HG02870 (cell line): ENCODE measurements around the gene CCDC201.
"Not testable (repeated sequence)": the region's sequence is repeated elsewhere in the genome, so short reads cannot be mapped to it uniquely, and the experiment has no call there.

Experiments used
- ATAC-seq: cut with Tn5 transposase; IDR thresholded peaks from one replicate; pipeline ENCODE4 v1.9.1; 2021; ENCODE audit warnings: mild to moderate bottlenecking, moderate library complexity; ENCODE audit not compliant: unreplicated experiment

Gene CCDC201

DNA sequence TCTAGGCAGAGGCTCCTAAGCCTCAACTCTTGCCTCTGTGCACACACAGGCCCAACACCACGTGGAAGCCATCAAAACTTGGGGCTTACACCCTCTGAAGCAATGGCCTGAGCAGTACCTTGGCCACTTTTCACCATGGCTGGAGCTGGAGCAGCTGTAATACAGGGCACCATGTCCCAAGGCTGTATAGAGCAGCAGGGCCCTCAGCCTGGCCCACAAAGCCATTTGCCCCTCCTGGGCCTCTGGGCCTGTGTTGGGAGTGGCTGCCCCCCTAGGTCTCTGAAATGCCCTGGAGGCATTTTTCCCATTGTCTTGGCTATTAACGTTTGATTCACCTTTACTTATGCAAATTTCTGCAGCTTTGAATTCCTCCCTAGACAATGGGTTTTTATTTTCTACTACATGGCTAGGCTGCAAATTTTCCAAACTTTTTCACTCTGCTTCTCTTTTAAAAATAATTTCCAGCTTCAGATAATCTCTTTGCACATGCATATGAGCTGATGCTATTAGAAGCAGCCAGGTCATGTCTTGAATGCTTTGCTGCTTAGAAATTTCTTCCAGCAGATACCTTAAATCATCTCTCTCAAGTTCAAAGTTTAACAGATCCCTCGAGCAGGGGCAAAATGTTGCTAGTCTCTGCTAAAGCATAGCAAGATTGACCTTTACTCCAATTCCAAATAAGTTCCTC lies 5.7 kb upstream of the CCDC201 start:
- no peak for ATAC-seq

DNA sequence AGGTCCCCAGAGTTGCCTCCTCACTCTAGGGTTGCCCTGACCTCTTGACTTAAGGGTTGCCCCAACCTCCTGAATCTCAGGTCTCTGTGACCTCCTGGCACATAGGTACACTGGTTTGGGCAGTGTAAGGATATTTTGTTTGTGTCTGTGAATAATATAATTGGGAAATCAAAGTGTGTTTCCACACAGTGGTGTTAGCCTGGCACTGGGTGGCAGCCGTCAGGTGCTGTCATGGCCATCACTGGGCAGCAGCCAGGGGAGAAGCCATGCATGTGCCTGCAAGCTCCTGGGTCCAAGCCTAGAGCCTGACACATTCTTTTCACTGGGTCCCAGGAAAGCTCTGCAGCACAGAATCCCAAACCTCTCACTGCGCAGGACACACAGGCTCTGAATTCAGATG lies 3.6 kb upstream of the CCDC201 start:
- no peak for ATAC-seq

DNA sequence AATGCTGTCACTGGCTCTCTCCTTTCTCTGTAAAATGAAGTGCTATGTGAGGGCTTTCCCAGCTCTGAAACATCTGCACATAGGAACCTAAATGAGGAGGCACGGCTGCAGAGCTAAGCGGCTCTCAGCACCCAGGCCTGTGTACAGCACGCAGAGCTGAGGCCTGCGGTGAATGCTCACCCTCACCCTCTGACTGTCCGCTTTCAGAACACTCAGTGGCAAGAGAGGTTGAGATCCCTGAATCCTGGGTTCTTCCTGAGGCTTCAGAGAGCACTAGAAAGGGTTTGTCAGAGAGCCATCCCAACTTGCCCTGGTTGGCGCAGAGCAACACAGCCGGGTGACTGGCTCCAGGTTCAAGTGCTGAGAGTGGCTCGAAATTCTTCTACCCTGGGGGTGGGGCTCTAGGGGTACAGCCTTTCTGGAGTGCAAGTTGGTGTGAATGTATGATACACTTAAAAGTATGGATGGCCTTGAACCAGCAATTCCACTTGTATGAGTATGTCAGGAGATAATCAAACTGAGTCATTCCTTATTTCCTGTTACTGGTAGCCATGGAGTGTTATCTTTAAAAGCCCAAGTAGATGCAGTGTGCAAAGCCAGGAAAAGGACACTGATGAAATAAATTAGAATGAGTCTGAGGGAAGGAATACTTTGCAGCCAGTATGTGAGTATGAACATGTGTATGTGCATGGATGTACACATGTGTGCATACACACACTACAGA lies 1.7 kb upstream of the CCDC201 start:
- ATAC-seq: no peak

DNA sequence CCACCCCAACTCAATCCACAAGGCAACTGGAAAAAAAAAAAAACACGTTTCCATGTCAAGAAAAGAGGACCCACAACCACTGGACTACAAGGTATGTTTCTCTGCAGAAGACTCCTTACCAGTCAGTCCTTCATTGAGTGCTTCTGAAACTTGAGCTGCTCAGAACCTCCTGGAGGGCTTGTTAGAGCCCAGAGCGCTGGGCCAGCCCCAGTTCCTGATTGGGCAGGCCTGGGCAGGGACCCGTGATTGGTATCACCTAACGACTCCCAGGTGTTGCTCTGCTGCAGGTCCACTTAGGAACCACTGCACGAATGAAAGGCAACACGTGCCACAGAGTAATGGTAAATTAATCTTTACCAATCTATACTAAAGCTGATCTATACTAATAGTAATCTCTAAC lies 473 bp upstream of the CCDC201 start:
- ATAC-seq: no peak

DNA sequence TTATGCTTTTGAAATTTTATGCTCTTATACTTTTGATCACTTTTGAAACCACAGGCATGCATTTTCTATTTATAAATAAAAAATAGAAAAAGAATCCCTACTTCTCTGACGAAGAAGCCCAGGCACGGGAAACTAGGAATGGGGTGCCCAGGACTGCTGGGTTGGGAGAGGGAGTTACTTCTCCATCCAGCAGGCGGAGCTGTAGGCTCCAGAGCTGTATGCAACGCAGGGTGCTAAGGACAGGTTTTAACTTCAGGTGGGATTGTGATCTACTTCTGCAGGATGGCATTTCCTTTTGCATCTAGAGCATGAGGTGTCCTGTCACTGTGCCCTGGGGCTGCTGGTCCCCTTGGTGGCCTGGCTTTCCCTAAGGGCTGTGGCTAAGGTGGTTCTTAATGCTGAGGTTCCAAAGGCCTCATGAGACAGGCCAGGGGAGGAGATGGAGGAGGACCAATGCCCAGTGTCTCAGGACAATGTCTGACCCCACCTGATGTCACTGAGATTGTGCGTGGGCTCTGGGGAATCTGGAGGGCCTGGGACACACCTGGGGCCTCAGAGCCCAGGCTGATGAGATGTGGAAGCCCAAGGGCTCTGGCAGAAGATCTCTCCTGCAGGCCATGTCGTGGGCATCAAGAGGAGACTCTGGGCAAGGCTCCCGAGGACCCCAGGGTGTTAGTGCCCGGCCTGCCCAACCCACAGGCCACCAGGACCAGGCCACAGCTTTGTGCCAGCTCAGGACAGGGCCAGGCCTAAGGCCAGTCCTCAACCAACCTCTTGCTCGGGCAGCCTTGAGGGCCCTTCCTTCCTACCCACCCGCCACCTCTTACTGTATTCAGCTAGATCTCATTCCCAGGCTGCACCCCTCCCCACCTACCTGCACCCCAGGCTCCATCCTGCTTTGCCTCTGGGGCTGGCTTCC lies 507 bp downstream of the CCDC201 start:
- no peak for ATAC-seq

DNA sequence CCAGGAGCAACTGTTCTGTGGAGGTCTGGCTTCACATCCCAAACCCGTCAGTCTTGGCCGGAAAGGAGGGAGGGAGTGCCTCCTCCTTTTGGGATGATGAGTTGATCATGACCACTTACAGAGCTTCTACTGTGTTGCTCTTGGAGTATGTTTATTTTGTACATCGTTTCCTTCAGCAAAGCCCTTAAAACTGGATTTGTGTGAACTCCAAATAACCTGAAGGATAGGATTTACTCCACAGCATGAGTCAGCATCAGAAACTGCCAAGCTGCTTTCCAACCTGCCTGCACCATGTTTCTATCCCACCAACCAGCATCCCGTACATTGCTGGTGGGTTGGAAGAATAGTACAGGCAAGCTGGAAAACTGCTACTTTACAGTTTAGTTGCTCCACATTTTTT lies 3.5 kb downstream of the CCDC201 start:
- ATAC-seq: no peak

DNA sequence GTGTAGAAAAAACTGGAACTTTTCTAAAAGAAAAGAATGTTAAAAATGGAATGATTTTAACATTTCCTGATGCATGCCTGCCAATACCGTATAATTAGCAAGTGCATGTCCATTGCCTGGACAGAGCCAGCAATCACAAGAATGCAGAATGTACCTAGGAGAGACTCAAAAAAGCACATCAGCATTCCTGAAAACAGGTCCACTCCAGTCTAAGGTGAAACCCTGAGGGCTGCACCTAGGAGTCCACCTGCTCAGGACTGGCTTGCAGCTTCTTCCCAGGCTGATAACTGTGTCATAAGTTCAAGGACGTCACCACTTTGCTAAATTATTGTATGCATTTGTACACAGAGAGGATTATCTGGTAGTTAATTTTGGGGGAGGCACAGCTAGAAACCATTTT lies 5.4 kb downstream of the CCDC201 start:
- ATAC-seq: no peak

DNA sequence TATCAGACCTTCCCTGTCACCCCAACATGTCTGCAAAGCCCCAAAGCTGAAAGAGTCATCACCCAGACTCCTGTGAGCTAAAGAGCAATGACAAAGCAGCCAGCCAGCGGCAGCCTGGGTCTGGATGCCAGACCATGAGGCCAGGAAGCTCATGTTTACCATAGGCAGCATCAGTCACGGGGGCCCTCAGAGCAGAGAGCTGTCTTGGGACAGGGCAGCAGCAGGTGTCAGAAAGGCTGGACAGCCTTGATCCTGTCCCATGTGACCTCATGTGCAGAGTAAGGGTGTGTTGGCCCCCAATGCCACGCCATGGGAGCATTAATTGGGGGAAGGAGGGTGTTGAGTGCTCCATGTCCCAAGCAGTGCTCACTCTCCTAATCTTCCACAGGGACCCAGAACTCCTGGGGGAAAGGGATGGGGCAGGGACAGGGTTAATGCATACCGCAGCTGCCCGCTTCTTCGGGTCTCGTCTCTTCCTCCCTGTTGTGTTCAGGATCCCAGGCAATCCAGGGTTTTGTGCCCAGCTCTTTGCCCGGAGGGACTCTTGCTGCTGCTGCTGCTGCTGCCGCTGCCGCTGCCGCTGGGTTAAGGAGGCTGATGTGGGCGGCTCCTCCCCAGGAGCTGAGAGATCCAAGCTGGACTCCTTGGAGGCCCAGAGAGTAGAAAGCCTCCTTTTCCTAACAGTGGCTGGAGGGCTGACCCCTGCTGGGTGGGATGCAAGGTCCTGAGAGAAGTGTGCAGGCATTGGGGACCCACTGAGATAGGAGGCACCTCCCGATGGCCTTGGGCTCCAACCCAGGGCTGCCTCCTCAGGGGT lies 7.1 kb downstream of the CCDC201 start:
- no peak for ATAC-seq

DNA sequence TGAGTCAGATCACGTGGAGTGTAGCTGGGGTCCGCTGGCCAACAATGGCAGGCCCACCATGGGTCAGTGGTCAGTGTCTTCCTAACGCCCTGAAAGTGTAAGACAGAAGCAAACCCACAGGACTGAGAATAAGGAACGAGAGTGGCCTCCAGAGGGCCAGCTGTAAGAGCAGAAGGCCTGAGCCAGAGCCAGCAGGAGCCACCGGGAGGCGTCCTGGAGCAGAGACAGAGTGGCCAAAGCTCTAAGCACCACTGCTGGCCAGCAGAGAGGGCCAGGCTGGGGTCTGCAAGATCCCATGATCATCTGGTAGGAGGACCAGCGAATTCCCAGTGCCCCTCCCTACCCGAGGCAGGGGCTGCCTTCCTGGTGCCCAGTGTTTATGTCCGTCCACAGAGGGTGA lies 9.2 kb downstream of the CCDC201 start:
- ATAC-seq: no peak

DNA sequence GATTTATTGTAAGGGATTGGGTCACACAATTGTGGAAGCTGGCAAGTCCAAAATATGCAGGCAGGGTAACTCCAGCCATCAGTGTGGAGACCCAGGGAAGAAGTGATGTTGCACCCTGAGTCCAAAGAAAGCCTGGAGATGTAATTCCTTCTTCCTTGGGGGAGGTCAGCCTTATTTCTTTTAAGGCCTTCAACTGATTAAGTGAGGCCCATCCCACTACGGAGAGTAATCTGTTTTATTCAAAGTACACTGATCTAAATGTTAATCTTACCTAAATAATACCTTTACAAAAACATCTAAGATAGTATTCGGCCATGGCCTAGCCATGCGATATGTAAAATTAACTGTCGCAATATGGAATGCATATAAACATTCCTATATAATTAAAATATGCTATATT lies 16.0 kb downstream of the CCDC201 start:
- not testable (repeated sequence) for ATAC-seq

DNA sequence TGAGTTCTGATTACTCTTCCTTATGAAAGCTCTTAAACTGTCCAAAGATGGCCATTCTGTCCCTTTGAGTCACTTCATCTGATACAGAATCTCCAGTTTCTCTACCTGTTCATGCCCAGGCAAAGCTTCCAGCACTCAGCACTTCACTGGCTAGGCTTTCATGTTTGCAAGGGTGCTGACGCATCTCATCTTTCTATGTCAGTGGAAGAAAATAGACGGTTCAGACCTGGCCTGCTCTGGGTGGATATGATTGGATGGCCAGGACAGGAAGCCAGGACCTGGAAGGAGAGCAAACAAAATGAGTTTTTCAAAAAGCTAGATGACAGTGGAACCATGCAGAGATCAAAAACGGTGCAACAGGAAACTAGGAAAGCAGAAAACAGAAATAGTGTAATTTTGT lies 17.2 kb downstream of the CCDC201 start:
- ATAC-seq: not testable (repeated sequence)

DNA sequence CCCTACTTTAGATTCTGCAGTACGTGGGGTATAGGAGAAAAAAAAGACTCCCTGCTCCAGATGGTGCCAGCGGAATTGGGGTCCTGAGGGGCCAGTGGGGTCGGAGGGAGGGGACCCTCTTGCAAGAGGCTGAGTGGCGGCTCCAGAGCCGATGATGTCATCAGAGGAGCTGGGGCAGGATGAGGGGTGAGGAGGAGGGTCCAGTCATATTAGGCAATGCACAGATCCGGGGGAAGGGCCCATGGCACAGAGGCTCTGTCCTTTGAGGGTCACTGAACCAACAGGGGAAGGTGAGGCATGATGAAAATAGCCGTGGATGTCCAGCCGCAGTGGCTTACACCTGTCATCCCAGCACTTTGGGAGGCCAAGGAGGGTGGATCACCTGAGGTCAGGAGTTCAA lies 19.4 kb downstream of the CCDC201 start:
- not testable (repeated sequence) for ATAC-seq

DNA sequence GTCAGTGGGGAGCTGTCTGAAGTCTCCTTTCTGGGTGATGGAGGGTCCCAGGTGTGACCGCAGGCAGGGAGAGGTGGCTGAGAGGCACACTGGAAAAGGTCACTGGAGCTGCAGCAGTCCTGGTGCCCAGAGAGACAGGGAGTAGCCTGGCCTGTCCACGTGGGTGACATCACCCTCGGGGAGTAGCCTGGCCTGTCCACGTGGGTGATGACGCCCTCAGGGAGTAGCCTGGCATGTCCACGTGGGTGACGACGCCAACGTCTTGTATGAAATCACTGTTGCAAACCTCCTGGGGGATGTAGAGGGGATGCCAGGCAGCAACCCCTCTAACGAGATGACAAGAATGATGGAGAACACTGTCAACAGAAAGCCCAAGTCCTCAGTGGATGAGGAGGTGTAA lies 19.9 kb downstream of the CCDC201 start:
- not testable (repeated sequence) for ATAC-seq

DNA sequence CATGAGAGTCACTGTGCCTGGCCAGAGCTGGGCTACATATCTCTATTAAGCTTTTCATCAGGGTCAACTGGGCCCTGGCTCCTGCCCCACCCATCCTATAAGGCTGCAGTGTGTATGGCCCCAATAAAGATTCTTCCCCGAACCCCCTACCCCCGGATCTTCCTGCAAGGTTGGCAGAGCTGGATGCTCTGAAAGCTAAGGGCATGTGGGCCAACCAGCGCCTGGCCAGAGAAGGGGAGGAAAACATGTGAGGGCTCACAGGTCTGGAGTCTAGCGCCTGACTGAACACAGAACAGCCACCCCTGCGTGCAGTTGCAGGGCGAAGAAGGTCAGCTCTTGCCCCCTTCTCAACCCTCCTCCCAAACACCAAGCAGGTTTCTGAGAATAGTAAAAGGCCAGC lies 24.1 kb downstream of the CCDC201 start:
- ATAC-seq: not testable (repeated sequence)

DNA sequence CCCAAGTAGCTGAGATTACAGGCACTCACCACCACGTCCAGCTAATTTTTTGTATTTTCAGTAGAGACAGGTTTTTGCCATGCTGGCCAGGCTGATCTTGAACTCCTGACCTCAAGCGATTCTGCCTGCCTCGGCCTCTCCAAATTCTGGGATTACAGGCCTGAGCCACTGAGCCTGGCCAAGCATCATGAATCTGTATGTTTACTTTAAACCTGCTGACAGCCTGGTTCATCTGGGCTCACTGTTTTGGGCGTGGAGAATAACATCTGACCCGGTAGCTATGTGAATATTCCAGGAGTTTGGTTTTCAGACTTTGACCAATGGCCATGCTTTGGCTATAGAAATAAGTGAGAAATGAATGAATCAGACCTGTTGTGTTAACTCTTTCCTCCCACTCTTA lies 26.3 kb downstream of the CCDC201 start:
- not testable (repeated sequence) for ATAC-seq

DNA sequence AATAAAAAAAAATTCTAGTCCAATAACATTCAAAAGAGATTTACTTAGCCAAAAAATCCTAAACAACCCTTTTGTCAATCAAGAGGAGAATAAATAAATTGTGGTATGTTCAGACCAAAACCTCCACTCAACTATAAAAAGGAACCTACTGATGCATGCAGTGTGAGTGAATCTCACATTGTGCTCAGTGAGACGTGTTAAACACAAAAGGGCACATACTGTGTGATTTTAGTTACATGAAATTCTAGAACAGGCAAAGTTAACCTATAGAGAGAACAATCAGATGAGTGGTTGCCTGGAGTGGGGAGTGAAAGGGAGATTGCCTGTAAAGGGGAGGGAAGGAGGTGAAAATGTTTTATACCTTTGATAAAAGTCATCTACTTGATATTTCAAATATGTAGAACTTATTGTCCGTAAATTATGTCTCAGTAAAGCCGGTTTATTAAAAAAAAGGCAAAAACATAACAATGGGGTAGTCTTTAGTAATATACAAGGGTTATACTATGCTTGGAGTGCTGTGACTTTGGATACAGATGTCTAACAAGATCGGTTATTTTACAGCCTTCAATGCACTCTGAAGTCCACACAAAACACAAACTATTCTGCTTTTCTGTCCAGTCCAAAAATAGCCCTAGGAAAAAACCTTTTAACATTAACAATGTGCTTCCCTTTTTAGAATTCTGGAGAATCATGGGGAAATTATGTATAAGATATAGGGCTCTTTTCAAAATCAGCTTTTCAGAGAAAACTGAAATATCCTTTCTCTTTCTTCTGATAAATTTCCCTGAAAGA lies 30.8 kb downstream of the CCDC201 start:
- not testable (repeated sequence) for ATAC-seq

DNA sequence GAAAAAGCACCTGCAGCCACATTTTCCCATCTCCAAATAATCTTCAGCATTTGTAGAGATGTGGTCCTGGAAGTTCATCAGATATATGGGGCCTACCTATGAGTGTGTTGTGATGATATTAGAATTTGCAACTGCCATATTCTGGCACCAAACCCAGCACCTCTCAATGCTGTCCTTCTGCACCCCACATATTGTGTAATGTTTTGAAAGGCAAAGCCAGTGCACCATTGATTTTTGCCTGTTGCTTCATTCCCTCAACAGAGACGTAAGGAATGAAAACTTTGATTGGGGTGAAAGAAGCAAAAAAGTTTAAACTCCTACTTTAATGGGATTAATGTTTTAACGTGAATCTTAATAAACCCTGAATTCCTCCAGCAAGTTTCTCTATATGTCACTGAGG lies 34.0 kb downstream of the CCDC201 start:
- ATAC-seq: not testable (repeated sequence)

DNA sequence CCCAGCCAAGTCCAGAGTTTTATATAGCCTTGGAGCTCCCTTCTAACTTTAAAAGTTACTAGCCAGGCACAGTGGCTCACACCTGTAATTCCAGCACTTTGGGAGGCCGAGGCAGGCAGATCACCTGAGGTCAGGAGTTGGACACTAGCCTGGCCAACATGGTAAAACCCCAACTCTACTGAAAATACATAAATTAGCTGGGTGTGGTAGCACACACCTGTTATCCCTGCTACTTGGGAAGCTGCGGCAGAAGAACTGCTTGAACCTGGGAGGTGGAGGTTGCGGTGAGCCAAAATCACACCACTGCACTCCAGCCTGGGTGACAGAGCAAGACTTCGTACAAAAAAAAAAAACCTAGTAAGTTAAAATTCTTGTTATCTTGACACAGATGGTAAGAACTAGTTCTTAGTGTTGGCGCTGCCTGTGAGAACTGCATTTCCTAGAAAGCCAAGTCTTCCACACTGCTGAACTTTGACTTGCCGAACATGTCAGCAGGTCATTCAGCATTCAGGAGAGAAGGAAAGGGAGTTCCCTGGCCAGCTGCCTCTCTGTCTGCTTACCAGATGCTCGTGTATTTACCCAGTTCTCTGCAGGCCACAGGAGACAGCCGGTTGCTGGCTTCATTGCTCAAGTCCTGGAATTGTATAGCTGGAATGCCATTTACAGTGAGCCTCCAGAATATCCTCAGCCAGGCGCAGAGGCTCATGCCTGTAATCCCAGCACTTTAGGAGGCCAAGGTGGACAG lies 40.3 kb downstream of the CCDC201 start:
- ATAC-seq: not testable (repeated sequence)

DNA sequence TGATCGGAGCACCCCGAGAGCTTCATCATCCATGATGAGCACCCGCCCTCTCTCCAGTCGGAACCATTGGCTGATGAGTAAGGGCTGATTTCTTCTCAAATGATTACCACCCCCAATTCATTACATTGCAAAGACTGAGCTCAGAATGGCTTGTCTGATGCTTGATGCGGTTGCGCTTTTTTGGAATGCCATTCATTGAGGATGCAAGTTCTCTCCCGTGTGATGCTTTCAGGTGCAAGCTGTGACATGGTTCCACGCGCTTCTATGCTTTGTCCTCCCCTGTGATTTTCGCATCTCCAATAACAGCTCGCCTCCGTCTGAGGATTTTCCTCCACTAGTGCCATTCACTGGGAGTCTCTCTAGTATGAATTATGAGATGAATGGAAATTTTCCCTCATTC lies 43.0 kb downstream of the CCDC201 start:
- not testable (repeated sequence) for ATAC-seq
